Panc1 (cell line): ENCODE measurements around the gene ACSL5. TPM values are rescaled to one million over a fixed set of nuclear protein-coding genes. Genes with fewer than 3 reads are reported as not detected.

Source experiments
- ATAC-seq: fragments of 200-7000 bp; cut with Tn5 transposase; 2 replicates; pipeline ENCODE4 v1.9.1; 2020; ENCODE audit warnings: mild to moderate bottlenecking, moderate library complexity
- BruUV-seq: library from RNA; stranded (reverse); fragments of 400-500 nt; replicated peaks from 2 replicates; lab custom pipeline; 2021; lab: Mats Ljungman, UMichigan
- CTCF ChIA-PET: fragments of 300-600 bp; sonication (Branson Sonifier 250); formaldehyde crosslinking; loops from one replicate; lab custom pipeline; 2022; ENCODE audit warnings: antibody characterized with exemption; lab: Charles Lee
- POLR2A ChIA-PET: fragments of 300-600 bp; sonication (Branson Sonifier 250); formaldehyde crosslinking; loops from one replicate; lab custom pipeline; 2022; ENCODE audit warnings: antibody characterized with exemption; lab: Charles Lee
- DNase-seq: peaks from one replicate; pipeline ENCODE4 v3.0.0-alpha.2; 2010; ENCODE audit warnings: low read depth, low spot score
- H3K27ac ChIP-seq: 2 replicates; pipeline ENCODE4 v1.5.1; 2011; ENCODE audit warnings: mild to moderate bottlenecking, low read length, inconsistent platforms
- H3K27me3 ChIP-seq: fragments of 200-500 bp; sonication (Bioruptor generic); 2 replicates; pipeline ENCODE4 v1.6.0; 2014; ENCODE audit warnings: low read length, inconsistent platforms; ENCODE audit not compliant: control insufficient read depth, insufficient read depth
- H3K36me3 ChIP-seq: fragments of 200-500 bp; sonication (Bioruptor generic); 2 replicates; pipeline ENCODE4 v1.5.1; 2014; ENCODE audit warnings: inconsistent platforms, mild to moderate bottlenecking, low read length, moderate library complexity; ENCODE audit not compliant: control insufficient read depth, insufficient read depth
- H3K4me1 ChIP-seq: 2 replicates; pipeline ENCODE4 v1.5.1; 2011; ENCODE audit warnings: inconsistent platforms, mild to moderate bottlenecking, low read length, moderate library complexity; ENCODE audit not compliant: control insufficient read depth, insufficient read depth
- H3K4me3 ChIP-seq, 2 experiments: 2 replicates each; pipeline ENCODE4 v1.5.1; 2011 to 2012; ENCODE audit warnings: low read depth in 2 of 2, low read length in 2 of 2, mild to moderate bottlenecking in 2 of 2, inconsistent platforms in 1 of 2, moderate library complexity in 1 of 2
- H3K9me3 ChIP-seq: fragments of 200-500 bp; sonication (Bioruptor generic); 2 replicates; pipeline ENCODE4 v1.5.1; 2014; ENCODE audit warnings: low read depth, mild to moderate bottlenecking, inconsistent platforms, low read length, moderate library complexity; ENCODE audit not compliant: control insufficient read depth, insufficient read depth
- CTCF ChIP-seq: fragments of 450-650 bp; IDR thresholded peaks from 2 replicates; pipeline ENCODE4 v1.5.1; 2017; ENCODE audit warnings: mild to moderate bottlenecking
- POLR2AphosphoS5 ChIP-seq: IDR thresholded peaks from 2 replicates; pipeline ENCODE4 v1.6.1; 2012; ENCODE audit warnings: mild to moderate bottlenecking, low read depth, low read length, moderate library complexity
- REST ChIP-seq, 2 experiments: IDR thresholded peaks; 2 replicates each; pipeline ENCODE4 v1.6.1; 2011 to 2012; ENCODE audit warnings: low read depth in 2 of 2, control low read depth in 1 of 2, low read length in 1 of 2, mild to moderate bottlenecking in 1 of 2, moderate library complexity in 1 of 2; ENCODE audit not compliant: insufficient read depth in 1 of 2
- SIN3A ChIP-seq: IDR thresholded peaks from 2 replicates; pipeline ENCODE4 v1.6.1; 2012; ENCODE audit warnings: low read depth, mild to moderate bottlenecking, low read length, moderate library complexity, borderline replicate concordance; ENCODE audit not compliant: insufficient read depth
- TCF7L2 ChIP-seq: IDR thresholded peaks from 2 replicates; pipeline ENCODE4 v1.6.1; 2011; ENCODE audit warnings: mild to moderate bottlenecking, low read depth, low read length, inconsistent platforms
- in situ Hi-C: cut with HindIII; loops from 2 replicates; pipeline ENCODE4 v1.10.0; 2016; ENCODE audit warnings: low sequenced_read_pairs, low pct_unique_long_range_greater_than_20kb
- intact Hi-C: fragments of 100-400 bp; cut with micrococcal nuclease; formaldehyde crosslinking; loops from one replicate; pipeline ENCODE4 v1.10.0; 2022; ENCODE audit not compliant: unreplicated experiment
- total RNA-seq: library from RNA; stranded (reverse); gene quantifications from one replicate; pipeline ENCODE4 v1.2.1, GENCODE V29; 2021; ENCODE audit not compliant: unreplicated experiment

The ACSL5 gene
- total RNA-seq, 1 experiment from 2014 or later, result 2.4 TPM

GRCh38 chr10:112365451-112365850 is 8.5 kb upstream of the ACSL5 start:
- no peaks in the 10 kb centered on the region for H3K27me3 ChIP-seq
- intact Hi-C loops, result no loop called here
- POLR2A ChIA-PET, result no interaction called here
- DNase-seq, result no peak
- H3K9me3 ChIP-seq, result no peaks in the 10 kb centered on the region
- ATAC-seq, result no peak
- peaks cover 4% of the 10 kb centered on the region; the same call in 1 of the 2 replicates for H3K4me1 ChIP-seq
- in situ Hi-C loops, result no loop called here
- no peak for TF ChIP-seq POLR2AphosphoS5
- TF ChIP-seq REST (IDR thresholded peaks at IDR 0.05; ENCODE audit: insufficient read depth in 1 of 2, low read depth in 2 of 2, low read length in 1 of 2), result no peak
- no peak for TF ChIP-seq SIN3A
- TF ChIP-seq TCF7L2, result no peak
- TF ChIP-seq CTCF, result no peak
- no peak overlapping the region for H3K4me3 ChIP-seq
- H3K36me3 ChIP-seq, result no peaks in the 10 kb centered on the region
- BruUV-seq, result no TSS peak
- H3K27ac ChIP-seq, result no peak overlapping the region
- CTCF ChIA-PET, result no interaction called here

GRCh38 chr10:112366992-112367391 is 6.9 kb upstream of the ACSL5 start:
- CTCF ChIA-PET, result no interaction called here

More at GRCh38 chr10:112366992-112367391, 6.9 kb upstream of the ACSL5 start:
- TF ChIP-seq TCF7L2, result no peak
- no peak for TF ChIP-seq REST (IDR thresholded peaks at IDR 0.05; ENCODE audit: insufficient read depth in 1 of 2, low read depth in 2 of 2, low read length in 1 of 2)
- Histone ChIP-seq H3K27ac (no peak overlapping the region), H3K4me3 (no peak overlapping the region), H3K27me3 (no peaks in the 10 kb centered on the region), H3K9me3 (no peaks in the 10 kb centered on the region), H3K36me3 (no peaks in the 10 kb centered on the region), H3K4me1 (no peaks in the 10 kb centered on the region)
- POLR2A ChIA-PET, result no interaction called here
- ATAC-seq (no peak), DNase-seq (no peak)
- intact Hi-C loops, result no loop called here
- in situ Hi-C loops, result no loop called here
- no TSS peak for BruUV-seq
